AG04449 (cell line): ENCODE data around the gene TRMT44.
"Not testable (repeated sequence)": the region's sequence is repeated elsewhere in the genome, so short reads cannot be mapped to it uniquely, and the experiment has no call there.

Experiments used
- CTCF ChIA-PET: fragments of 350-600 bp; formaldehyde crosslinking; extraction: SDS; loops from one replicate; lab custom pipeline; 2021; ENCODE audit warnings: antibody characterized with exemption; lab: Yijun Ruan, JAX
- POLR2A ChIA-PET: fragments of 400-600, 350-600 bp; formaldehyde crosslinking; extraction: SDS; loops from one replicate; lab custom pipeline; 2020; ENCODE audit warnings: antibody characterized with exemption, inconsistent platforms; lab: Yijun Ruan, JAX
- DNase-seq: peaks from one replicate; pipeline ENCODE4 v3.0.0-alpha.2; 2010; ENCODE audit warnings: low read depth, low spot score
- H3K4me3 ChIP-seq: 2 replicates; pipeline ENCODE4 v1.5.1; 2011; ENCODE audit warnings: low read depth, mild to moderate bottlenecking, control low read depth, low read length
- TF ChIP-seq, protein P1 (sequence below): IDR thresholded peaks from one replicate; pipeline ENCODE4 v1.5.1; 2011; ENCODE audit warnings: mild to moderate bottlenecking, moderate library complexity, low read length, control low read depth, inconsistent platforms; ENCODE audit not compliant: insufficient read depth; ENCODE audit errors: missing control alignments

TRMT44 gene

DNA sequence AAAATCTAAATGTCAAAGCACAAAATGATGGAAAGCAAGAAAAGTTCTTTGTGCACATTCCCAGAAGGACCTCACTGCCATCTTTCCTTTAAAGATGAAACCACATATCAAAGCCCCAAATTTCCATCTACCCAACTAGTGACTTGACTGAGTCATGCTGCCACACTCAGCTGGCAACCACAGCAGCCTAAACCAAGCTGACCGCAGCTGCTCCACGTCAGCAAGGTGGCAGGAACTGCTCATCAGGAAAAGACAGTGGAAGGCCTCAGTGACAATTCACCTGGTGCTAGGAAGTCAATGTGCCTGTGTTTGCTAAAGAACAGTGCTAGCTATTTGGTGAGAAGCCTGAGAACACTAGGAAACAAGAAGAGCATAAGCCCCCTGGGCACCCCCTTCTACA is 26.2 kb upstream of the TRMT44 start:
- TF ChIP-seq, protein P1, sequence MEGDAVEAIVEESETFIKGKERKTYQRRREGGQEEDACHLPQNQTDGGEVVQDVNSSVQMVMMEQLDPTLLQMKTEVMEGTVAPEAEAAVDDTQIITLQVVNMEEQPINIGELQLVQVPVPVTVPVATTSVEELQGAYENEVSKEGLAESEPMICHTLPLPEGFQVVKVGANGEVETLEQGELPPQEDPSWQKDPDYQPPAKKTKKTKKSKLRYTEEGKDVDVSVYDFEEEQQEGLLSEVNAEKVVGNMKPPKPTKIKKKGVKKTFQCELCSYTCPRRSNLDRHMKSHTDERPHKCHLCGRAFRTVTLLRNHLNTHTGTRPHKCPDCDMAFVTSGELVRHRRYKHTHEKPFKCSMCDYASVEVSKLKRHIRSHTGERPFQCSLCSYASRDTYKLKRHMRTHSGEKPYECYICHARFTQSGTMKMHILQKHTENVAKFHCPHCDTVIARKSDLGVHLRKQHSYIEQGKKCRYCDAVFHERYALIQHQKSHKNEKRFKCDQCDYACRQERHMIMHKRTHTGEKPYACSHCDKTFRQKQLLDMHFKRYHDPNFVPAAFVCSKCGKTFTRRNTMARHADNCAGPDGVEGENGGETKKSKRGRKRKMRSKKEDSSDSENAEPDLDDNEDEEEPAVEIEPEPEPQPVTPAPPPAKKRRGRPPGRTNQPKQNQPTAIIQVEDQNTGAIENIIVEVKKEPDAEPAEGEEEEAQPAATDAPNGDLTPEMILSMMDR: no peak
- DNase-seq: no peak
- no peak overlapping the region for H3K4me3 ChIP-seq
- POLR2A ChIA-PET: no interaction called here
- CTCF ChIA-PET: interaction anchor here (5.6 to 6.9 kb wide), 2 partner anchors 12 to 172 kb away, joined by 25 to 41 read pairs; no protein-coding TSS in a partner anchor

DNA sequence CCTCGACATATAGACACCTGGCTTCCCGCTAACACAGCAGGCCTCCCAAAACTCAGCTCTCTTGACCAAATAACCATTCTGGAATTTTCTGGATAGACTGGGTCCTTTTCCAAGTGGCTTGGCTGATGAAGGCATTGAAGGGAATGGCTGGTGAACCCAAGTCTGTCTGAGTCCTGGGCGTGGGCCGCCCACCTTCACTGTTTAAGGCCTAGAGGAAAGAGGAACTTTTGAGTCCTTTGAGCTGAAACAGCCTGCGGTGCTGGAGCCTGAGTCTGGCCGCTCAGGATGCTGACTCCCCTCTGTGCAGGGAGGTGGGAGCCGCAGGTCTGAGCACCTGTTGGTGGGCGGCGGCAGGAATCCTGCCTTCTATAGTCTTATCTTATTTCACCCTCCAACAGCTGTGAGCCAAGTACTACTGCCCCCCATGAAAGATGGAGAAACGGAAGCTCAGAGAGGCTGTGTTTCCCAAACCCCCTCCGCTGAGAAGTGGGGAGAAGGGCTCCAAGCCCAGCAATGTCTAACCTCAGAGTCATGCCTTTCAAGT is 23.4 kb upstream of the TRMT44 start:
- POLR2A ChIA-PET: no interaction called here

DNA sequence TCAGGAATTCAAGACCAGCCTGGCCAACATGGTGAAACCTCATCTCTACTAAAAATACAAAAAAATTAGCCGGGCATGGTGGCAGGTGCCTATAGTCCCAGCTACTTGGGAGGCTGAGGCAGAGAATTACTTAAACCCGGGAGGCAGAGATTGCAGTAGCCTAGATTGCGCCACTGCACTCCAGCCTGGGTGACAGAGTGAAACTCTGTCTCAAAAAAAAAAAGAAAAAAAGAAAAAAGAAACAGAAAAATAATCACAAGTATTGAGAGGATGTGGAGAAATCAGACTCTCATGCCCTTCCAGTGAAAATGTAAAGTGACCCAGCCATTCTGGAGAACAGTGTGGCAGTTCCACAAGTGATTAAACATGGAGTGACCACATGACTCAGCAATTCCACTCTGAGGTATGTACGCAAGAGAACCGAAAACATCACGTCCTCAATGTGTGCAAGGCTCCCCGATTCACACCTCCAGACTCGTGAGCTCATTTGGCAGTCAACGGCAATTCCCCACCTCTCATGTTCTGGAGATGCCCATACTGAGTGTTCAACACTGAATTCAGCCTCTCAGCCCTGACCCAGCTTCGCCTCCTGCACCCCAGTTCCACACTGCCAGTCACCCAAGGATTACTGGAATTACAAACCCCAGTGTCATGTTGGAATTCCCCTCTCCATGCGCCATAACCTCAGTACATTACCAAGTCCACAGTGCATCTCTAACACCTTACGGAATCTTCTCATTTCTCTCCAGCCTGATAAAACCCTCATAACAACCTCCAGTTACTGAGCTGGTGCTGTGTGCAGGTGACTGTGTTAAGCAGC is 21.1 kb upstream of the TRMT44 start:
- ChIA-PET CTCF (interaction anchor here (1.0 to 6.9 kb wide), 7 partner anchors 9 to 193 kb away, joined by 3 to 45 read pairs (median 7); no protein-coding TSS in a partner anchor), POLR2A (no interaction called here)
- no peak overlapping the region for H3K4me3 ChIP-seq
- TF ChIP-seq, protein P1: no peak
- no peak for DNase-seq

More for the DNA sequence above, 23.4 kb upstream of the TRMT44 start:
- CTCF ChIA-PET: interaction anchor here (1.2 to 6.9 kb wide), 5 partner anchors 8 to 240 kb away, joined by 5 to 45 read pairs (median 25); no protein-coding TSS in a partner anchor
- no peak for DNase-seq
- H3K4me3 ChIP-seq: no peak overlapping the region
- TF ChIP-seq, protein P1: no peak

DNA sequence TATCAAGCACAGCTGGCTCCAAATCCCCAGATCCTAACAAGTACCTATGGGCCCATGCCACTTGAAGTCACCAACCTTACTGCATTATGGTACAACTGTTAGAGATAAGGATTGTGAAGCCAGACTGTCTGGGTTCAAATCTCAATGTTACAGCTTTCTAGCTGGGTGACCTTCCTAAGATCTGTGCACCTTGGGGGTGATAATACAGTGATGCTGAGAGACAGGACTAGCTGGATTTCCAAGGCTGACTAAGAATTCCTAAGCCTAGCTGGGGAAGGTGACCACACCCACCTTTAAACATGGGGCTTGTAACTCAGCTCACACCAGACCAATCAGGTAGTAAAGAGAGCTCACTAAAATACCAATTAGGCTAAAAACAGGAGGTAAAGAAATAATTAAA is 20.4 kb upstream of the TRMT44 start:
- H3K4me3 ChIP-seq, DNase-seq, POLR2A ChIA-PET: not testable (repeated sequence)
- CTCF ChIA-PET: interaction anchor here (1.0 to 6.9 kb wide), 6 partner anchors 8 to 194 kb away, joined by 3 to 45 read pairs (median 6); no protein-coding TSS in a partner anchor

DNA sequence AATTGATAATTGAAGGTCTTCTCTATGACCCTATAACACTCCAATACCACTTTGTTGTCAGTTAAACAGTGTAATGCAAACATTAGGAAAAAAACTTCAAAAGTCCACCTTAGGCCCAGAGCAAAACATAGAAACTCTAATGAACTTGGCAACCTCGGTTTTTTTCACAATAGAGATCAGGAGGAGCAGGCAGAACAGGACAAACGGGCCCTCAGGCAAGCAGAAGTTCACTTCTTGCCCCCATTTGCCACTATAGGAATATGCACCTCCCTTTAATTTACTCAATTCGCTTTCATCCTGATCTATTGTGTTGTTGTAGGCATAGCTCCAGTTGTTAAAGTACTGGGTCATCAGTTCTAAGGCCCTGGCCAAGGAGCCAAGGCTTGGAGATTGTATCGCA is 18.2 kb upstream of the TRMT44 start:
- CTCF ChIA-PET: interaction anchor here (1.0 kb wide), 1 partner anchor 19 kb away, joined by 7 read pairs; no protein-coding TSS in a partner anchor
- no peak for DNase-seq
- TF ChIP-seq, protein P1: no peak
- POLR2A ChIA-PET: no interaction called here
- no peak overlapping the region for H3K4me3 ChIP-seq

DNA sequence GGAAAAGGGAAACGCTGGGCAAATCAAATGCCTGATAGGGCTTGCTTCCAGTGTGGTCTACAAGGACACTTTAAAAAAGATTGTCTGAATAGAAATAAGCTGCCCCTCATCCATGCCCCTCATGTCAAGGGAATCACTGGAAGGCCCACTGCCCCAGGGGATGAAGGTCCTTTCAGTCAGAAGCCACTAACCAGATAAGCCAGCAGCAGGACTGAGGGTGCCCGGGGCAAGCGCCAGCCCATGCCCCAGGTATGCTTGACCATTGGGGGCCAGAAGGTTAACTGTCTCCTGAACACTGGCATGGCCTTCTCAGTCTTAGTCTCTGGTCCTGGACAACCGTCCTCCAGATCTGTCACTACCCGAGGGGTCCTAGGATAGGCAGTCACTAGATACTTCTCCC is 17.8 kb upstream of the TRMT44 start:
- ChIA-PET CTCF (interaction anchor here (1.4 kb wide), 1 partner anchor 13 kb away, joined by 3 read pairs; no protein-coding TSS in a partner anchor), POLR2A (no interaction called here)
- H3K4me3 ChIP-seq: no peak overlapping the region
- TF ChIP-seq, protein P1: no peak
- no peak for DNase-seq
